Transverse colon (tissue), 4 donors: ENCODE results near the gene TLR6.

ENCODE experiments used
- CTCF ChIP-seq, 5 experiments: fragments of 200-600 bp in 3 of 5; fragments of 450-650 bp in 2 of 5; sonication (generic) in 3 of 5; IDR thresholded peaks; 1 replicate in 2 of 5; 2 replicates in 3 of 5; pipeline ENCODE4 v1.5.1; 2016 to 2017; ENCODE audit warnings: antibody characterized with exemption in 5 of 5, inconsistent platforms in 3 of 5, mild to moderate bottlenecking in 2 of 5, moderate library complexity in 1 of 5
- EP300 ChIP-seq: sonication (generic); formaldehyde crosslinking; IDR thresholded peaks from one replicate; pipeline ENCODE4 v1.6.1; 2017; ENCODE audit warnings: antibody characterized with exemption, low read depth
- POLR2A ChIP-seq: fragments of 450-650 bp; IDR thresholded peaks from one replicate; pipeline ENCODE4 v1.6.1; 2016; ENCODE audit warnings: antibody characterized with exemption, mild to moderate bottlenecking, moderate library complexity
- POLR2AphosphoS5 ChIP-seq, 3 donors: sonication (generic); formaldehyde crosslinking; IDR thresholded peaks; one replicate each; pipeline ENCODE4 v1.6.1; 2016; ENCODE audit warnings: antibody characterized with exemption in 3 of 3

- TF ChIP-seq CTCF (IDR thresholded peaks at IDR 0.05) = no peak
- TF ChIP-seq EP300 = no peak
- TF ChIP-seq POLR2A = no peak
- no peak for TF ChIP-seq POLR2AphosphoS5 (IDR thresholded peaks at IDR 0.05)
Measured at GRCh38 chr4:38861791-38862190, 5.2 kb upstream of the TLR6 start.
